HG03342 (cell line): Measurements from ENCODE around the gene CTU1.

ENCODE experiments used
- ATAC-seq: cut with Tn5 transposase; IDR thresholded peaks from one replicate; pipeline ENCODE4 v1.9.1; 2021; ENCODE audit warnings: mild to moderate bottlenecking, moderate library complexity; ENCODE audit not compliant: unreplicated experiment

The CTU1 gene

GRCh38 chr19:51083783-51084182, 24.4 kb downstream of the CTU1 start:
- ATAC-seq: no peak

GRCh38 chr19:51083181-51083580, 25.0 kb downstream of the CTU1 start:
- no peak for ATAC-seq

- ATAC-seq: no peak
These were observed 25.6 kb downstream of the CTU1 start, which contains the start of gene KLK14 for GRCh38 chr19:51082611-51083010. KLK14 (minus strand) TSS chr19:51082887; CDS start chr19:51082614, 273 bp downstream.

- ATAC-seq: no peak
These were observed 26.7 kb downstream of the CTU1 start for GRCh38 chr19:51081476-51081875.

- ATAC-seq: no peak
These were observed 28.6 kb downstream of the CTU1 start for GRCh38 chr19:51079481-51080110.

GRCh38 chr19:51078731-51079130, 29.5 kb downstream of the CTU1 start:
- no peak for ATAC-seq

GRCh38 chr19:51078104-51078503, 30.1 kb downstream of the CTU1 start:
- ATAC-seq: no peak

- ATAC-seq: no peak
These were observed 31.5 kb downstream of the CTU1 start for GRCh38 chr19:51076631-51077213.

- ATAC-seq: no peak
These were observed 32.2 kb downstream of the CTU1 start for GRCh38 chr19:51075998-51076397.

- ATAC-seq: no peak
These were observed 37.2 kb downstream of the CTU1 start for GRCh38 chr19:51071095-51071405.

- ATAC-seq: no peak
These were observed 37.7 kb downstream of the CTU1 start for GRCh38 chr19:51070334-51071094.

- ATAC-seq: no peak
These were observed 41.6 kb downstream of the CTU1 start for GRCh38 chr19:51066393-51067186.

GRCh38 chr19:51065221-51065960, 42.8 kb downstream of the CTU1 start:
- ATAC-seq: no peak

GRCh38 chr19:51064534-51065220, 43.5 kb downstream of the CTU1 start, which contains the start of gene KLK13:
KLK13 (minus strand) TSS chr19:51065092; CDS start chr19:51065067, 25 bp downstream.
- ATAC-seq: no peak

- ATAC-seq: no peak
These were observed 44.5 kb downstream of the CTU1 start for GRCh38 chr19:51063664-51064063.

- no peak for ATAC-seq
These were observed 47.2 kb downstream of the CTU1 start for GRCh38 chr19:51060973-51061372.

- ATAC-seq: no peak
These were observed 47.9 kb downstream of the CTU1 start for GRCh38 chr19:51060336-51060735.

GRCh38 chr19:51059715-51060114, 48.5 kb downstream of the CTU1 start:
- ATAC-seq: no peak

- ATAC-seq: no peak
These were observed 52.3 kb downstream of the CTU1 start for GRCh38 chr19:51055866-51056265.
